Sigmoid colon (tissue), 4 donors: ENCODE data around the gene SEMA4B.
A peak's percentile ranks its signal among the peaks of the same experiment; 100 is the strongest.

Source experiments
- POLR2A ChIP-seq, 2 donors: fragments of 450-650 bp; IDR thresholded peaks; one replicate each; pipeline ENCODE4 v1.6.1; 2016; ENCODE audit warnings: antibody characterized with exemption in 2 of 2, mild to moderate bottlenecking in 2 of 2, moderate library complexity in 2 of 2
- POLR2AphosphoS5 ChIP-seq, 4 donors: sonication (generic); formaldehyde crosslinking; IDR thresholded peaks; one replicate each; pipeline ENCODE4 v1.6.1; 2017; ENCODE audit warnings: antibody characterized with exemption in 4 of 4
- TF ChIP-seq, protein P1 (sequence below), 4 experiments: fragments of 450-650 bp in 3 of 4; fragments of 200-600 bp in 1 of 4; IDR thresholded peaks; one replicate each; pipeline ENCODE4 v1.5.1; 2016 to 2019; ENCODE audit warnings: antibody characterized with exemption in 4 of 4, mild to moderate bottlenecking in 3 of 4, moderate library complexity in 2 of 4

DNA sequence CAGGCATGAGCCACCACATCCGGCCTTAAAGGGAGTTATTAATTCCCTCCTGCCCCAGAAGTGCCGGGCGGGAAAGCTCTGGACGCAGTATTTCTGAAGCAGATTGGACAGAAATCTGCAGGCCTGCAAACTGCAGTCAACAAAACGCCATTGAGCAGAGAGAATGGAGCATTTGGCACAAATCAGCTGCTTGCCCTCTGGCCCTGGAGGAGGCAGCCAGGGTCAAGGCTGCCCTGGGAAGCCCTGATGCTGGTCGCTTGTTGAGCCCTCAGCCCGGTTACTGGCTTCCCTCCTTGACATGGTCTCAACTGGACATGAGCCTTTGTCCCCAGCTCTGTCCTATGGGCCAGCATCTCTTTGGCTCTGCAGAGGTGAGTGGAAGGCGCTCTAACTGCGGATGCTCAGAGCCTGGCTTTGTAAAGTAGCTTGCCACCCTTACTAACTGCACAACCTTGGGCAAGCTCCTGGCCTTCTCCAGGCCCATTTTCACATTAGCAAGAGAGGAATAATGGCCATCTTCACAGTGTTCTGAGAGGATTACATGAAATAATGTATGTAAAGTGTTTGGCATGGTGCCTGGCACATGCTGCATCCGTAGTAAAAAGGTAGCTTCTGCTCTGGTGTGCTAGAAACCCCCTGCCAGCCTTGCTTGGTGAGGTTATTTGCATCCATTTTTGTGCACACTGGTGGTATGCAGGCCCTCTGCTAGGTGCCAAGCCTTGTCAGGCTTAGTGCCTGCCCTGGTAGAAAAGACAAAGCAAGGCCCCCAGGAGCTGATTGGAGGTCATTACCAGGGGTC lies 4.1 kb downstream of the SEMA4B start:
- TF ChIP-seq POLR2AphosphoS5 (IDR thresholded peaks at IDR 0.05) (peak in 1 of 4 donors; percentile 5), POLR2A (IDR thresholded peaks at IDR 0.05) (no peak)
- TF ChIP-seq, protein P1, sequence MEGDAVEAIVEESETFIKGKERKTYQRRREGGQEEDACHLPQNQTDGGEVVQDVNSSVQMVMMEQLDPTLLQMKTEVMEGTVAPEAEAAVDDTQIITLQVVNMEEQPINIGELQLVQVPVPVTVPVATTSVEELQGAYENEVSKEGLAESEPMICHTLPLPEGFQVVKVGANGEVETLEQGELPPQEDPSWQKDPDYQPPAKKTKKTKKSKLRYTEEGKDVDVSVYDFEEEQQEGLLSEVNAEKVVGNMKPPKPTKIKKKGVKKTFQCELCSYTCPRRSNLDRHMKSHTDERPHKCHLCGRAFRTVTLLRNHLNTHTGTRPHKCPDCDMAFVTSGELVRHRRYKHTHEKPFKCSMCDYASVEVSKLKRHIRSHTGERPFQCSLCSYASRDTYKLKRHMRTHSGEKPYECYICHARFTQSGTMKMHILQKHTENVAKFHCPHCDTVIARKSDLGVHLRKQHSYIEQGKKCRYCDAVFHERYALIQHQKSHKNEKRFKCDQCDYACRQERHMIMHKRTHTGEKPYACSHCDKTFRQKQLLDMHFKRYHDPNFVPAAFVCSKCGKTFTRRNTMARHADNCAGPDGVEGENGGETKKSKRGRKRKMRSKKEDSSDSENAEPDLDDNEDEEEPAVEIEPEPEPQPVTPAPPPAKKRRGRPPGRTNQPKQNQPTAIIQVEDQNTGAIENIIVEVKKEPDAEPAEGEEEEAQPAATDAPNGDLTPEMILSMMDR (IDR thresholded peaks at IDR 0.05): no peak
